Activated T-helper 1 cell treated with Interleukin-2 at 50 U/mL for 16 hours (primary cell): ENCODE data around the gene ATAD2B.
"Not testable (repeated sequence)": the region's sequence is repeated elsewhere in the genome, so short reads cannot be mapped to it uniquely, and the experiment has no call there.

Source experiments
- DNase-seq: peaks from one replicate; pipeline ENCODE4 v3.0.0-alpha.2; 2020; ENCODE audit warnings: low read depth

ATAD2B gene

DNA sequence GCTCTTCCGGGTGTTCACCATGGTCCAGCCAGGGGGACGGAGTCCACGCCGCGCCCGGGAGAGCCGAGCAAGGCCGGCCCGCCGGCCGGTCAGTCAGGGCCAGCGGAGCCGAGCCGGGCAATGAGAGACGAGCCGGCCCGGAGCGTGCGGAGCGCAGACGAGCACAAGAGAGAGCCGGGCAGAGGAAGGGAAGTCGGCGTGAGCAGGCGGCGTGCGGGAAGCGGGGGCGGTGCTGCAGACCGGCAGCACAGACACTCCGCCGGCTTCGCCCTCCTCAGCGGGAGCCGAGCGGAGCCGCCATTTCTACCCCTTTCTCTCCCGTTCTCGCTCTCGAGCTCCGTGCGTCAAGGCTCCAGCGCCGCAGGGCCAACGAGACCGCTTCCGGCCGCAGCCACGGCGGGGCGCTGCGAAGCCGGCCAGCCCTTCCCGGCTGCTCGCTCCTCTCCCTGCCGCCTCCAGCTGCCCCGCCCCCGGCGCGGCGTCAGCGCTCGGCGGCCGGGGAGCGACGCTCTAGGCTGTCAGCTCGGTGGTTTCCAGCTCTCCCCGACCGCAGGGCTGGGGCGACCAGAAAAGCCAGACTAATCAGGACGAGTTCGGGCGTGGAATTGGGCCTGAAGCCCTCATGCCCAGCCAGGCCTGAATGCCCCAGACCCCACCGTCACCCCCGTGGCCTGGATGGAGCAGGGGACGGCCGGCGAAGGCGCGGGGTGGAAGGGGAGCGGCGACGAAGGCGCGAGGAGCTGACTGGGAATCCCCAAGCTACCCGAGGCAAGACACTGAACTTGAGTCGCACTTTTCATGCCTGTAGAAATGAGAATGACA lies at the start of gene ATAD2B:
TSS of gene ATAD2B (minus strand) at position 374 of the 822 bp plus-strand sequence. CDS start at position 21, 353 bp downstream.
- peak; percentile 92 for DNase-seq

DNA sequence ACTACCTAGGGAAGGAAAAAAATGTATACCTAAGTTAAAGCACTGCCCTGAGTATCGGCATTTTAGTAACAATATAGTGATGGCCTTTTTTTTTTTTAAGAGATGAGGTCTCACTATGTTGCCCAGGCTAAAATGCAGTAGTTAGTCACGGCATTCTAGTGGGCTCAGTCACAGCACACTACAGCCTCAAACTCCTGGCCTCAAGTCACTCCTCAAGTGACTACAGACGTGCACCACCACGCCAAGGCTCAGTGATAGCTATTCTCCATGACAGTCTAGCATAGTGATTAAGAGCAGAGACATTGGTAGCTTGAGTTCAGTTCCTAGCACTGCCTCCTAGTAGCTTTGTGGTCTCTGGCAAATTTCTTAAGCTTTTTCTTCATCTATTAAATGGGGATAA lies 40.9 kb upstream of the ATAD2B start:
- no peak for DNase-seq

DNA sequence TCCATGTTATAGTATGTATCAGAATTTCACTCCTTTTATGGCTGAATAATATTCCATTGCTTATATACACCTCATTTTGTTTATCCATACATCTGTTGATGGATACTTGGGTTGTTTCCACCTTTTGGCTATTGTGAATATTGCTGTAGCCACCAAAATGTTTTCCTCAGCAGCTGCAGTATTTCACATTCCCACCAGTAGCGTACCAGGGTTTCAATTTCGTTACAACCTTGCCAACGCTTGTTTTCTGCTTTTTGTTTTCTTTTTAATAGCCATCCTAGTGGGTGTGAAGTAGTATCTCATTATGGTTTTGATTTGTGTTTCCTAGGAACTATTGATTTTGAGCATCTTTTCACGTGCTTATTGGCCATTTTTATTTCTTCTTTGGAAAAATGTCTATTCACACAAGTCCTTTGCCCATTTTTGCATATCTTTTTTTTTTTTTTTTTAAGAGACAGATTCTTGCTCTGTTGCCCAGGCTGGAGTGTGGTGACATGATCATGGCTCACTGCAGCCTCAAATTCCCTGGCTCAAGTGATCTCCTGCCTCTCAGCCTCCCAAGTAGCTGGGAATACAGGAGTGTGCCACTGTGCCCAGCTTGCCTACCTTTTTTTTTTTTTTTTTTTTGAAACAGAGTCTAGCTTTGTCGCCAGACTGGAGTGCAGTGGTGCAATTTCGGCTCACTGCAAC lies 27.5 kb upstream of the ATAD2B start:
- no peak for DNase-seq

DNA sequence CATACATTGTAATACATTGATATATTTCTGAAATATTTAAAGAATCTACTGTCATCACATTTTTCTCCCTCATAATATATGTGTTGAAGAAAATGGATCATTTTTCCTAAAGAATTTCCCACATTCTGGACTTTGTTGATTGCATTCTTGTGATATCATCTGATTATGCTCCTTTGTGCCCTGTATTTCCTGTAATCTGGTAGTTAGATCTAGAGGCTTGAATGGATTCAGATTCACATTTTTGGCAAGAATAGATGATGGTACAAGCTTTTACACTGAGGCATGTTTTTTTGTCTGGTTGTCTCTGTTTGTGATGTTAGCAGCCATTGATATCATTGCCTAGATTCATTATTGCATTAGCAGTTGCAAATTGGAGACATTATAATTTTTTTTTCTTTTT lies 26.7 kb upstream of the ATAD2B start:
- DNase-seq, result no peak

DNA sequence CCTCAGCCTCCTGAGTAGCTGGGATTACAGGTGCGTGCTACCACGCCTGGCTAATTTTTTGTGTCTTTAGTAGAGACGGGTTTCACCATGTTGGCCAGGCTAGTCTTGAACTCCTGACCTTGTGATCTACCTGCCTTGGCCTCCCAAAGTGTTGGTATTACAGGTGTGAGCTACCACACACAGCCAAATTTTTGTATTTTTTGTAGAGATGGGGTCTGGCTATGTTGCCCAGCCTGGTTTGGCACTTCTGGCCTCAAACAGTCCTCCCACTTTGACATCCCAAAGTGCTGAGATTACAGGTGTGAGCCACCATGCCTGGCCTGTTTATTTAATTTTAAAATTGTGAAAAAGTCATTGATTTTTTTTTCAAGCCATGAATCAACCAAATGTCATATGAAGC lies 25.6 kb upstream of the ATAD2B start:
- DNase-seq, result not testable (repeated sequence)

DNA sequence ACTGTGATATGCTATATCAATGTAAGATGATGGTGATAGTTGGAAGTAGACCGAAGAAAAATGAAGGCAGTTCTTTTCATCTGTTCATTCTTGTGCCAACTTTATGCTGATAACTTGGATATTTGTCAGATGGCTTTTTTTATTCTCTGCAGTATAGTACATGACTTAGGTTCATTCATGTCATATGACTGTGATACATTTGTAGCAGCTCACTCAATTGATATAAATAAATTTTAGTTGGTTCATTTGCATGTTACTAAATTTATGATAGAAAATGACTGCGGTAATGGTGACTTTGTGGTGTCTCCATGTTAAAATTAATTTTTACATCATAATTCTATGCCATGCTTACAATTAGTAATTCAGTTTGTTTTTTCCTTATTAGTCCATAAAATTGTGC lies 20.4 kb upstream of the ATAD2B start:
- DNase-seq, result no peak

DNA sequence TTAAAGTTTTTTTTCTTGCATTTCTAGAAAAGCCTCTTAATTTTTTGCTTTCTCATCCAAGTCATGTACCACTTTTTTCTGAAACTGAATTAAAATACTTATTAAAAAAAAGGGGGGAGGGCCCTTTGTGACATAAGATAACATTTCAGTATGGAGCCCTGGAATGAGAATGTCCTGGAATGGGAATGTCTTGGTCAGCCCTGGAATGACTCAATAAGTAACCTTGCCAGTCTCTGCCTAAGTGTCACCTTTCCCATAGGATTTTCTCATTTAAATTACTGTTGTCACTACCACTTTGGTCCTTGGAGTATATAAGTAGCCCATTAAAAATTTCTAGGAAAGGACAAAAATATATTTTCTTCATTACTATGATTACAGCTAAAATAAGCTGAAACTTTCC lies 18.1 kb upstream of the ATAD2B start:
- DNase-seq, result no peak

DNA sequence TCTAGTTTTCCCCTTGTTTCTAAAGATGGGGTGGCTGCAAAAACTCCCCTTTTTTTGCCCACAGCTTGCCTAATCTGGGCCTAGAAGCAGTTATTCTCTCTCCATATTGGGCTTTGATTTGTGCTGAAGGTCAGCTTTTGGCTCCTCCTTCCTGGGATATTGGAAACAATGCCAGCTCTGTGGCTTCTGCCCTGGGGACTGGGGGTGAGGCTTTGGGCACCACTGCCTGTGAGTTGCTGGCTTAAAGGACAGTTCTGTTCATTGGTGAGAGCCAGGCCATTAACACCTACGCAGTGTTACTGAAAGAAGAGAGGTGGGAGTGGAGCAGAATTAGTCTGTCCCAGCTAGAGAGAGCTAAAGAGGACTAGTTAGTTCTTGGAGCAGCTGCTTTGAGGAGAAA lies 17.6 kb upstream of the ATAD2B start:
- no peak for DNase-seq

DNA sequence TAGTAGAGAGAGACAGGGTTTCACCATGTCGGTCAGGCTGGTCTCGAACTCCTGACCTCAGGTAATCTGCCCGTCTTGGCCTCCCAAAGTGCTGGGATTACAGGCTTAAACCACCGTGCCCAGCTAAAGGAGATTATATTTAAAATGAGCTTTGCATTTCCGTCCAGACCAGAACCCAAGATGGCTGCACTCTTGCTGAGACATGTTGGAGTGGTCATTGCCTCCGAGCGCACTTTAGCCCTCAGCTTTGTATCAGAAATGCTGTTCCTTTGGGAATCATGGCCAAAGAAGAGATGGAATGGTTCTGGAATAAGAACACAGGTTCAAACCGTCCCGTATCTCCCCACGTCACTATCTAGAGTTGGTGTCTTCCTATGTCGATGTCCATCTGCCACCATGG lies 16.7 kb upstream of the ATAD2B start:
- DNase-seq, result no peak

DNA sequence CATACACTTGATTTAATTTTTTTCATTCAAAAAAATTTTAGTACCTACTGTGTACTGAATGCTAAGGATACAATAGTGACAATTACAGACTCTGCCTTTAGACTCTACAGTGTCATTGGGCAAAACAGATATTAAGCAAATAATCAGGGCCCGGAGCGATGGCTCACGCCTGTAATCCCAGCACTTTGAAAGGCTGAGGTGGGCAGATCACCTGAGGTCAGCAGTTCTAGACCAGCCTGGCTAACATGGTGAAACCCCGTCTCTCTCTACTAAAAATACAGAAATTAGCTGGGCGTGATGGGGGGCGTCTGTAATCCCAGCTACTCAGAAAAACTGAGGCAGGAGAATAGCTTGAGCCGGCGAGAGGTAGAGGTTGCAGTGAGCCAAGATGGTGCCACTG lies 14.7 kb upstream of the ATAD2B start:
- DNase-seq, result no peak

DNA sequence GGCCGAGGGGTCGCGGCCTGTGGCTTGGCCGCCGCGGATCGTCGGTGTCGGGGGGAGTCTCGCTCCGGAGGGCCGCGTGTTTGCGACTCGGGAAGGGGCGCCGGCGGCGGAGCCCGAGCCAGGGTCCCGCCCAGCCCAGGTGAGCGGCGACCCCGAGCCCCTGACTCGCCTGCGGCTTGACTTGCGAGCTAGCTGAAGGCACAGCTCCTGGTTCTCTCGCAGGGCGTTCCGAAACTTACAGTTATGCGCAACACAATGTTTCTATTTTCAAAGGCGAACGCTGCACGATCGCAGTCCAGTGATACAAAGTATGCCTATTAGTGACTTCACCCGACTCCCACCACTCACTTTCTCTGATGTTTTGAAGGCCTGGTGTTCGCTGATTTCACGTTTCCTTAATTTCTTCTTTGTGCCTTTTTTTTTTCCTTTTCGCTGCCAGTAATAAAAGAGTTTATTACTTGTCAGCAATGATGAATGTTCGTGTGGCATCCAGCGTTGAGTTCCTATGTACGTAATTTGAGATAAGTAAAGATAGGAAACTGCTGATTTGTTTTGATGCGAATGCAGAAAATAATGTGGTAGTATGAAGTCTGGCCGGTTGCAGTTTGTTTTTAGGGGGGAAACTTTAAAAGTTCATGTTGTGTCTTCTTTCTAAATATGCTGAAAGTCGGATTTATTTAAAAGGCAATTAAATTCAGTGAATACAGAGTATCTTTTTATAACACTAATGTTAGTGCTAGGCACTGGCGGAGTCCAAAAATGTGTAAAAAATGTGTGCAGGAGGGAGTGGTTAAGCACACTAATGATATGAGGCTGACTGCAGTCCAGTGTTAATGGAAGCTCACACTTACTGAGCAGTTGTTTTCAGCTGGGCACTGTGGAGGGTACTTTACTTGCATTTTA lies 14.0 kb upstream of the ATAD2B start:
- no peak for DNase-seq

DNA sequence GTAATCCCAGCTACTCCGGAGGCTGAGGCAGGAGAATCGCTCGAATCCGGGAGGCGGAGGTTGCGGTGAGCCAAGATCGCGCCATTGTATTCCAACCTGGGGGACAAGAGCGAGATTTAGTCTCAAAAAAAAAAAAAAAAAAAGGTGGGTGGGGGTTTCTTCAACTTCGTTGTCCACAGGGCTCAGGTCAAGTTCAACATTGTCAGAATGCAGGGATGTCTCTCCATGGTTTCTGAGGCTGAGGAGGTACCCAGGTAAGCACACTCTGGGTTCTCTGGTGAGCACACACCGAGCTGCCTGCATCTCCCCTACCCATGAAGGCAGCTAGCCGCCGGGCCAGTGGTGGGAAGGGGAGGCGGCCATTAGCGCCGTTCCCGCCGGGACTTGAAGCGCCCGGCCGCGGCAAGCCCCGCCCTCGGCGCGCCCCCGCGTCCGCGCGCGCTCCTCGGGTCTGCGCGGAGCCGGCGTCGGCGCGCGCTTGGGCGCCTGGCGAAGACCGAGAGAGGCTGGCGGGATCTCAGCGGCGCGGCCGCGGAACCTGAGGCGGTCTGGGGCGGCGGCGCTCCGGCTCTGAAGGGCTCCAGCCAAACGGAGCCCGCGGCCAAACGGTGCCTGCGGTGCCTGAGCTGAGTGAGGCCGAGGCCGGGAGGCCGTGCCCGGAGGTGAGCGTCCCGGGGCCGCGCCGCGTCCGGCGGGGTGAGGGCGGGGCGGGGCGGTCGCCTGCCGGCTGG lies 13.2 kb upstream of the ATAD2B start, which contains the start of gene UBXN2A:
TSS of gene UBXN2A (plus strand) at position 477 of the 731 bp plus-strand sequence. CDS start 17,852 bp downstream, outside the sequence.
- peak; percentile 66 for DNase-seq

DNA sequence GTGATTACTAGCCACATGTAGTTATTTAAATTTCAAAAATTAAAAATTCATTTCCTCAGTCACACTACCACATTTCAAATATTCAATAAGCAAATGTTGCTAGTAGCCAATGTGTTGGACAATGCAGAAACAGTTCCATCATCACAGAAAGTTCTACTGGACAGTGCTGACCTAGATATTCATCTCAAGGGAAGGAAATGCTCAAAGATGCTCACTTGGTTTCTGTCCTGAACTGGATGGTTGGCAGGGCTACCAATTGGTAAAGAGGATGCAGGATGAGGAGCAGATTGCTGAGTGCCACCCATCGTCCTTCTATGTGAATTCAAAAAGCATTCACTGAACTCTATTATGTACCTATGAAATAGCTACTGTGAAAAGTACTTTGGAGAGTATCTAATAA lies 7.3 kb upstream of the ATAD2B start:
- DNase-seq, result no peak

DNA sequence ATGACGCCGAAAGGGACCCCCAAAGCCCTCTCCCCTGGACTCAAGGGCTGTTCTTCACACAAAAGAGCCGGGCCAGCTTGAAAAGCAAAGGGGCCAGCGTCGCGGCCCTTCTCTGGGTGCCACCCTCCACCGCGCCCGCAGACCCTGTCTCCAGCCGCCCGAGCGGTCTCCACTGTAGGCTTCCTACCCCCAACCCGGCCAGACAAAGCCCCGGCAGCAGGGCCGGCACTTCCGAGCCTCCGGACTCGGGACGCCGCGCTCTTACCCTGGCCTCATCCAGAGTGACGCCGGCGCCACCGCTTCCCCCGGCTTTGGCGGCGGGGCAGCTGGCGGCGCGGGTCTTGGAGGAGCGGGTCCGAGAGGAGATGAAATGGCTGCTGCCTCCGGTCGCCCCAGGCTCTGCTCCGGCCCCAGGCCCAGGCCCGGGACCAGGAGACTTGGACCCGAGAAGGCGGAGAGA lies 603 bp downstream of the ATAD2B start:
- DNase-seq, result no peak

DNA sequence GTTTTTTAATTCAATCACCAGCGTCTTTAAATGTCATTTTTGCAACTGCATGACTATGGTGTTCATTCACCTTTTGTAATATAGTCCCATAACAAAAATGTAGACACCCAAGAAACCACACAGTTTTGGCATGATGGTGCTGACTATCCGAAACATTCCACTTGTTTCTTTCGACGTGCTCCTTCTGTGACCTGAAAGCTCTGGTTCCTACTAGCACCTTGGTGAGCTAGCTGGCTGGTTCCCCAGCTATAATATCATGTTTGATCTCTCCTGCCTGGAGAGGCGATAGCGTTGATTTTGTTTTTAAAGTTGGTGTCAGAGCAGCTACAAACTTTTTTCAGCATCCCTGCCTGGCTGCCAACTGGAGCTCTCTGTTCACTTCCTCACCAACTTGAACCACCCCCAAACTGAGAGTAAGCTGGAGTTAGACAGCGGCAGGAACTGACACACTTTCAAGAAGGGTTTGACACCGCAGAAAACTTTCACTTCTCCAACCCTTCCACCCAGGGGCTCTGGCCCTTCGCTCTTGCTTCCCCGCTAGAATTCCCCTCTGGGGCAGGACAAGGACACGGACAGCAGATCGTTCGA lies 1.1 kb downstream of the ATAD2B start:
- peak; percentile 37 for DNase-seq

DNA sequence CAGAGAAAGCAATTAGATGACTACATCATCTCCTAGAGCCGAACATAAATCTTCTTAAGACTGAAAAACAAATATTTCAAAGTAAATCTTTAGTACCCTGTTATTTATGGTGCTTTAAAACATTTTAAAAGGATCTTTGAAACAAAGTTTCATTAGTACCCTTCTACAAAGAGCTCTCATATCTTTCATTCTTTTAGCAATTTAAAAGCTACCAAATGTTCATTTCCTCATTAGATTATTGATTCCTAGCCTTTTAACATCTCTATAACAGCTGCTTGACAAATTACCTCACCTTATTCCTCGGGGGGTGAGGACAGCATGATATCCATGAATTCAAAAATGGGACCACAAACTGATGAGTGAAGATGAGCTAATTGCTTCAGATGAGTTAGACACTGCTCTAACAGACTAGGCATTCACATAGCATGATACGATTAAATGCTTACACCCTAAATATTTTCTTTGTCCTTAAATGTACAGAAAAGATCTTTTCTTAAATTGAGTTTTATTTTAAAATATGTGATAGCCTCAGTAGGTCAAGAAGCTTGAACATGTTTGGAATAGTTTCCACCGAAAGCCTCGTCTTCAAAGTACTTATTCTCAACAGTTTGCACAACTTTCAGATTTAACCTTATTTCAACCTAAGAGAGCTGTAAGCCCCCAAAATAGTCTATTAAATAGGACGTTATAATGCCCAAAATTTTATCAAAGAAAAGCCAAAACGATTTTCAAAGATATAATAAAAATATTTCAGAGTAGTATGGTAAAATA lies 2.1 kb downstream of the ATAD2B start:
- DNase-seq, result no peak

DNA sequence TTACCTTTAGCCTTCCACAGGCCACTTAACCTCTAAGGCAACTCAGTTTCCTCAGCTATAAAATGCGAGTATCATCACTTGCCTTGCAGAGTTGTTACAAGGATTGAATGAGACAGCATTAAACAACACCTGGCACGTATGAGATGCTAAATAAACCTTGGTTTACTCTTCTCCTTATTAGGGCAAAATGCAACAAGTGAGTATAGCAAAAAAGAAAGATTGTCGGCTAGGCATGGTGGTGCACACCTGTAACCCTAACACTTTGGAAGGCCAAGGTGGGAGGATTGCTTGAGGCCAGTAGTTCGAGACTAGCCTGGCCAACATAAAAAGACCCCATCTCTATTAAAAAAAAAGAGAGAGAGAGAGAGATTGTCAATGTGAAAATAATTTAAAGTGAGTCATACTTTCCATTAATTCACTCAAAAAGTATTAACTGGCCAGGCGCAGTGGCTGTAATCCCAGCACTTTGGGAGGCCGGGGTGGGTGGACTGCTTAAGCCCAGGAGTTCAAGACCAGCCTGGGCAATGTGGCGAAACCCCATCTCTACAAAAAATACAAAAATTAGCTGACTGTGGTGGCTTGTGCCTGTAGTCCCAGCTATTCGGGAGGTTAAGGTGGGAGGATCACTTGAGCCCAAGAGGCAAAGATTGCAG lies 8.0 kb downstream of the ATAD2B start:
- DNase-seq, result no peak

DNA sequence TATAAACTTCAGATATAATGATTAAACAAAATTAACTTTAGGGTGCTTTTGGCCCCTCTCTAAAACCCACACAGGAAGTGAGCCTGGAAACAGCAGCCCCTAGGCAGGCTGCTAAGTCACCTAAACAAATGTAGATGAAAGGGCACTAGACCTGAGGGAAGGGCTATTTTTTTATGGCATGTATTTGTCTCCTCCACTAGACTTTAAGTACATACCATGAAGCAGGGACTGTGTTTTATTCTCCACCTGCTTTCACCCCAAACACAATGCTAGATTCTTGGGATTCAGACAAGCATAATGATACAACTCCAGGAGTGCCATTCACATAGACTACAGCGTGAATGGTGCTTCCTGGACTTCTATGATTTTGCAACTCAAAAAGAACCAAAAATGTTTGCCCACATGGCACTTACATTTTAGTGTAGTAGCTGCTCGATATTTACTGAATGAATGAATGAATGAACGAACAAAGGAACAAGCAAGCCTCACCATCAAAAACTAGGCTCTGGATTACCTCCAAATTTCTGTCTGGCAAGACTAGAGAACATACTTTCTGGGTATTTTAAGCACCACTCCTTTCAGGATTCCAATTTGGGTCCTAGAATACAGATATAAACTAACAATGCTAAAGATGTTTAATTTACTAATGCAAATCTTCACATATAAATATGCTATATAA lies 10.1 kb downstream of the ATAD2B start:
- DNase-seq, result no peak

DNA sequence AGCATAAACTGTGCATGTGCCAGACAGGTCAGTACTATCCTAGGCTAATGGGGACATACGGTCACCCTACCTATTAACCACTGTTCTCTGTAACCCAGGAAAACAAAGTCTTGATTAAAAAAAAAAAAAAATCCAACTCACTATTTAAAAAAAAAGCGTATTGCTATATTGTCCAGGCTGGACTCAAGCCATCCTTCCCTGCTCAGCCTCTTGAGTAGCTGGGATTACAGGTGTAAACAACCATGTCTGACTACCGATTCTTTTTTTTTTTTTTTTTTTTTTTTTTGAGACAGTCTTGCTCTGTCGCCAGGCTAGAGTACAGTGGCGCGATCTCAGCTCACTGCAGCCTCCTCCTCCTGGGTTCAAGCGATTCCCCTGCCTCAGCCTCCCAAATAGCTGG lies 11.6 kb downstream of the ATAD2B start:
- no peak for DNase-seq
